Measurements from ENCODE around the gene NXPH3. TPM values are rescaled to one million over a fixed set of nuclear protein-coding genes. Genes with fewer than 3 reads are reported as not detected.

NXPH3 gene
- total RNA-seq, 4 donors from 2014 or later = 0.83 to 2.1 (median 0.94) TPM; not detected in 1

GRCh38 chr17:49545007-49545660 lies 30.5 kb upstream of the NXPH3 start:
- no peaks in the 10 kb centered on the region for H3K27me3 ChIP-seq
- no peak overlapping the region for H3K27ac ChIP-seq
- peak in 1 of 3 donors; percentile 32 for DNase-seq
- TF ChIP-seq, protein P1, sequence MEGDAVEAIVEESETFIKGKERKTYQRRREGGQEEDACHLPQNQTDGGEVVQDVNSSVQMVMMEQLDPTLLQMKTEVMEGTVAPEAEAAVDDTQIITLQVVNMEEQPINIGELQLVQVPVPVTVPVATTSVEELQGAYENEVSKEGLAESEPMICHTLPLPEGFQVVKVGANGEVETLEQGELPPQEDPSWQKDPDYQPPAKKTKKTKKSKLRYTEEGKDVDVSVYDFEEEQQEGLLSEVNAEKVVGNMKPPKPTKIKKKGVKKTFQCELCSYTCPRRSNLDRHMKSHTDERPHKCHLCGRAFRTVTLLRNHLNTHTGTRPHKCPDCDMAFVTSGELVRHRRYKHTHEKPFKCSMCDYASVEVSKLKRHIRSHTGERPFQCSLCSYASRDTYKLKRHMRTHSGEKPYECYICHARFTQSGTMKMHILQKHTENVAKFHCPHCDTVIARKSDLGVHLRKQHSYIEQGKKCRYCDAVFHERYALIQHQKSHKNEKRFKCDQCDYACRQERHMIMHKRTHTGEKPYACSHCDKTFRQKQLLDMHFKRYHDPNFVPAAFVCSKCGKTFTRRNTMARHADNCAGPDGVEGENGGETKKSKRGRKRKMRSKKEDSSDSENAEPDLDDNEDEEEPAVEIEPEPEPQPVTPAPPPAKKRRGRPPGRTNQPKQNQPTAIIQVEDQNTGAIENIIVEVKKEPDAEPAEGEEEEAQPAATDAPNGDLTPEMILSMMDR (IDR thresholded peaks at IDR 0.05) = no peak
- no peak for TF ChIP-seq POLR2A (IDR thresholded peaks at IDR 0.05)
- H3K4me1 ChIP-seq = no peaks in the 10 kb centered on the region
- no peak overlapping the region for H3K4me3 ChIP-seq
- H3K36me3 ChIP-seq = no peaks in the 10 kb centered on the region
- H3K9me3 ChIP-seq = no peaks in the 10 kb centered on the region

GRCh38 chr17:49545806-49546545 lies 29.7 kb upstream of the NXPH3 start:
- H3K27ac ChIP-seq = no peak overlapping the region
- H3K9me3 ChIP-seq = no peaks in the 10 kb centered on the region
- H3K4me3 ChIP-seq = no peak overlapping the region
- TF ChIP-seq, protein P1 (IDR thresholded peaks at IDR 0.05) = no peak
- no peak for TF ChIP-seq POLR2A (IDR thresholded peaks at IDR 0.05)
- H3K27me3 ChIP-seq = no peaks in the 10 kb centered on the region
- peak in 1 of 3 donors; percentile 41 for DNase-seq
- H3K4me1 ChIP-seq = no peaks in the 10 kb centered on the region
- no peaks in the 10 kb centered on the region for H3K36me3 ChIP-seq

- DNase-seq = peak in 1 of 3 donors; percentile 34
- Histone ChIP-seq H3K27me3 (no peaks in the 10 kb centered on the region), H3K4me1 (no peaks in the 10 kb centered on the region), H3K27ac (no peak overlapping the region), H3K36me3 (no peaks in the 10 kb centered on the region), H3K4me3 (no peak overlapping the region), H3K9me3 (no peaks in the 10 kb centered on the region)
- TF ChIP-seq POLR2A (IDR thresholded peaks at IDR 0.05) = no peak
- TF ChIP-seq, protein P1 (IDR thresholded peaks at IDR 0.05) = no peak
Observed at GRCh38 chr17:49546546-49547535, 28.8 kb upstream of the NXPH3 start.

DNA sequence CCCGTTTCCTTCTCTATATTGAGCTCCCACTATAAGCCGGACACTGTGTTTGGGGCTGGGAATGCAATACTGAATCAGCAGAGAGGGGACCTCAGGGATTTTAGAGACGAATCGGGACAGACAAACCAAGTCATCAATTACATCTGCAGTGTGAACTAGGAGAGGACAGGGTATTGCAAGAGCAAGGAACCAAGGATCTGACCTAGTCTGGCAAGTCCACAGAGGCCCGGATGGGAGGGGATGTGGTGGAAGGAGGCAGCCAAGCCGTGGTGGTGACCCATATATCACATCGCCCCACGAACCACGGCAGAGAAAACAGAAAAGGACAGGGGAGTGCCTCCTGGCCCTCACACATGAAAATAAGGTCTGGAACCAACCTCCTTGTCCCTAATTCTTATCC lies 28.1 kb upstream of the NXPH3 start:
- Histone ChIP-seq H3K9me3 (no peaks in the 10 kb centered on the region), H3K4me1 (no peaks in the 10 kb centered on the region), H3K27ac (no peak overlapping the region), H3K36me3 (no peaks in the 10 kb centered on the region), H3K4me3 (no peak overlapping the region), H3K27me3 (no peaks in the 10 kb centered on the region)
- no peak for DNase-seq
- TF ChIP-seq POLR2A (IDR thresholded peaks at IDR 0.05) = no peak
- TF ChIP-seq, protein P1 (IDR thresholded peaks at IDR 0.05) = no peak

- Histone ChIP-seq H3K27ac (no peak overlapping the region), H3K9me3 (no peaks in the 10 kb centered on the region), H3K36me3 (no peaks in the 10 kb centered on the region), H3K4me3 (no peak overlapping the region), H3K4me1 (no peaks in the 10 kb centered on the region), H3K27me3 (no peaks in the 10 kb centered on the region)
- TF ChIP-seq POLR2A (IDR thresholded peaks at IDR 0.05) = no peak
- TF ChIP-seq, protein P1 (IDR thresholded peaks at IDR 0.05) = no peak
- peak in 1 of 3 donors; percentile 43 for DNase-seq
Observed at GRCh38 chr17:49548051-49548505, 27.6 kb upstream of the NXPH3 start.

All from Peyer's patch (tissue), 4 donors.